NCI-H2029 treated with DMSO at 0.1 percent for 48 hours (cell line): ENCODE results near the gene SERPINF2.
A peak's percentile ranks its signal among the peaks of the same experiment; 100 is the strongest.
"Not testable (repeated sequence)": the region's sequence is repeated elsewhere in the genome, so short reads cannot be mapped to it uniquely, and the experiment has no call there.

Experiments
- DNase-seq: peaks from one replicate; lab custom pipeline; 2025; lab: John Stamatoyannopoulos, UW

Gene SERPINF2

GRCh38 chr17:1716076-1716911 is 26.4 kb upstream of the SERPINF2 start:
- peak; percentile 75 for DNase-seq

GRCh38 chr17:1716912-1717695 is 25.6 kb upstream of the SERPINF2 start:
- peak; percentile 90 for DNase-seq

- no peak for DNase-seq
Observed at GRCh38 chr17:1718362-1719165, 24.1 kb upstream of the SERPINF2 start.

- DNase-seq, result peak; percentile 23
Observed at GRCh38 chr17:1720856-1721386, 21.8 kb upstream of the SERPINF2 start.

DNA sequence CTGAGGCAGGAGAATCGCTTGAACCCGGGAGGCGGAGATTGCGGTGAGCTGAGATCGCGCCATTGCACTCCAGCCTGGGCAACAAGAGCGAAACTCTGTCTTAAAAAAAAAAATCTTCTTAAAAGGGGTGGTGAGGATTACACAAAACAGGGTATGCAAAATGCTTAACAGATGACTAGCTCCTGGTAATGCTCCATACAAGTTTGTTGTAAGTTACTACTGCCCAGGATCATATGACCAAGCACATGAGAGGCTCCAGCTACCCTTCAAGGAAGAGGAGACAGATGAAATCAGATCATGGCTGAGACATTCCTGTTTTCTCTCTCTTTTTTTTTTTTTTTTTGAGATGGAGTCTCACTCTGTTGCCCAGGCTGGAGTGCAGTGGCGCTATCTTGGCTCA is 20.6 kb upstream of the SERPINF2 start:
- DNase-seq, result not testable (repeated sequence)

- no peak for DNase-seq
Observed at GRCh38 chr17:1724351-1724868, 18.3 kb upstream of the SERPINF2 start, which contains the start of gene WDR81. TSS of gene WDR81 (plus strand) at chr17:1724704. CDS start at chr17:1724960, 256 bp downstream.

- DNase-seq, result no peak
Observed at GRCh38 chr17:1724869-1725641, 17.6 kb upstream of the SERPINF2 start.

- no peak for DNase-seq
Observed at GRCh38 chr17:1725642-1726511, 16.8 kb upstream of the SERPINF2 start.

DNA sequence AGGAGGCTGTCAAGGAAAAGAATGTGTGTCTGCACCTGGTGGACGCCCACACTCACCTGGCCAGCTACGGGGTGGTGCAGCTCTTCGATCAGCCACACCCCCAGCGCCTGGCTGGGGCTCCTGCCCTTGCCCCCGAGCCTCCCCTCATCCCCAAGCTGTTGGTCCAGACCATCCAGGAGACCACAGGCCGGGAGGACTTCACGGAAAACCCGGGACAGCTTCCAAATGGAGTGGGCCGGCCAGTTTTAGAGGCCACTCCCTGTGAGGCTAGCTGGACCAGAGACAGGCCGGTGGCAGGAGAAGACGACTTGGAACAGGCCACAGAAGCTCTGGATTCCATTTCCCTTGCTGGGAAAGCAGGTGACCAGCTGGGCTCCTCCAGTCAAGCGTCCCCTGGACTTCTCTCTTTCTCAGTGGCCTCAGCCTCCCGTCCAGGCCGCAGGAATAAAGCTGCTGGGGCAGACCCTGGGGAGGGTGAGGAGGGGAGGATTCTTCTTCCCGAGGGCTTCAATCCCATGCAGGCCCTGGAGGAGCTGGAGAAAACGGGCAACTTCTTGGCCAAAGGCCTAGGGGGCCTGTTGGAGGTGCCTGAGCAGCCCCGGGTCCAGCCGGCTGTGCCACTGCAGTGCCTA is 15.9 kb upstream of the SERPINF2 start:
- no peak for DNase-seq

GRCh38 chr17:1727258-1727789 is 15.3 kb upstream of the SERPINF2 start:
- DNase-seq, result no peak

- no peak for DNase-seq
Observed at GRCh38 chr17:1727876-1728630, 14.6 kb upstream of the SERPINF2 start.

DNA sequence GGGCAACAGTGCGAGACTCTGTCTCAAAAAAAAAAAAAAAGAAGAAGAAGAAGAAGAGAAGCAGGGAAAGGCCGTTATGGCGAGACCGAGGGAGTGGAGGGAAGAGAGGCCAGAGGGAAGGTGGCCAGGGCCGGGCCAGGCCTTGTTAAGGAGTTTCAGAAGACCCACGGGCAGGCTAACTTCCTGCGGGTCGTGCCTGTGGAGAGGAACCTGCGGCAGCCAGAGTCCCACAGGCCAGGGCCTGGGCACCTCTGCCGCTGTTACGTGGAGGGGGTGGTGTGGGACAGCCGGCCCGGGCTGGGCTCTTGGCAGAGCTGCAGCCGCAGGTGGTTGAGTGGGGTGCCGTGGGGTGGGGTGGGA is 12.7 kb upstream of the SERPINF2 start:
- DNase-seq, result no peak

- DNase-seq, result no peak
Observed at GRCh38 chr17:1730326-1731193, 12.1 kb upstream of the SERPINF2 start.

GRCh38 chr17:1731194-1731506 is 11.5 kb upstream of the SERPINF2 start:
- no peak for DNase-seq

DNA sequence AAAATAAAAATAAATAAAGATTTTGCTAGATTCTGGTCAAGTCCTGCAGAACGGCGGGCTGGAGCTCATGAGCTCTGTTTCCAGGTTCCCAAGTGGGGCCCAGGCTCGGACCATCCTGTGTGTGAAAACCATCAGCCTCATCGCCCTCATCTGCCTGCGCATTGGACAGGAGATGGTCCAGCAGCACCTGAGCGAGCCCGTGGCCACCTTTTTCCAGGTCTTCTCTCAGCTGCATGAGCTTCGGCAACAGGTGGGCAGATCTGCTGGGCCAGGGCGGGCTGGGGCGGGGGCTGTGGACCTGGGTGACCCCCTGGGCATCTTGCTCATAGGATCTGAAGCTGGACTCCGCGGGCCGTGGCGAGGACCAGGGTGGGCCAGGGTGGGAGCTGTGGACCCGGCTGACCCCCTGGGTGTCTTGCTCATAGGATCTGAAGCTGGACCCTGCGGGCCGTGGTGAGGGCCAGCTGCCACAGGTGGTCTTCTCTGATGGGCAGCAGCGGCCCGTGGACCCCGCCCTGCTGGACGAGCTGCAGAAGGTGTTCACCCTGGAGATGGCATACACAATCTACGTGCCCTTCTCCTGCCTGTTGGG is 10.3 kb upstream of the SERPINF2 start:
- DNase-seq, result no peak

DNA sequence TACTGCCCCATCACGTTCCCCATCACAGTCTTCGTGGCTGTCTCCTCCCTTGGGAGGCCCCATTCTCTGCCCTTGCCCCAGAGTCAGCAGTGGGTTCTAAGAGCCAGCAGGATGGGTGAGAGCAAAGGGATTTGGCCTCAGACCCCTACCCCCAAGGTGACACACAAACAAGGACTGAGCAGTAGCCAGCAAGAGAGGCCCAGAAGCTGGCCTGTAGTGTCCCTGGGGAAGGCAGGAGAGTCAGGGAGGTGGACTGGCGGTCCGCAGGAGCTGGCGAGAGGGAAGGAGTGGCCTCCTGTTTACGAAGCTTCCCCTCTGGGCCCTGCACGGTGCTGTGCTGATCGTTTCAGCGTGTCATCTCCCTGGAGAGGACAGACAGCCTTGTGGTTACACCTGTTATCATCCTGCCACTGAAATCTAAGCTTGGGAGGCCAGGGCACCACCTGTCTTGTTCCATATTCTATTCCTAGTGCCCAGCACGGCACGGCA is 9.8 kb upstream of the SERPINF2 start:
- DNase-seq, result no peak

DNA sequence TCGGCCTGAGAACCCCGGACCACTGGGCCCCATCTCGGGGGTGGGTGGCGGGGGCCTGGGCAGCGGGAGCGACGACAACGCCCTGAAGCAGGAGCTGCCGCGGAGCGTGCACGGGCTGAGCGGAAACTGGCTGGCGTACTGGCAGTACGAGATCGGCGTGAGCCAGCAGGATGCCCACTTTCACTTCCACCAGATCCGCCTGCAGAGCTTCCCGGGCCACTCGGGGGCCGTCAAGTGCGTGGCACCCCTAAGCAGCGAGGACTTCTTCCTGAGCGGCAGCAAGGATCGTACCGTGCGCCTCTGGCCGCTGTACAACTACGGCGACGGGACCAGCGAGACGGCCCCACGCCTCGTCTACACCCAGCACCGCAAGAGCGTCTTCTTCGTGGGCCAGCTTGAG is 8.9 kb upstream of the SERPINF2 start:
- no peak for DNase-seq
